ENCODE measurements around the gene SCLY.
"Not testable (repeated sequence)": the region's sequence is repeated elsewhere in the genome, so short reads cannot be mapped to it uniquely, and the experiment has no call there.

The SCLY gene

DNA sequence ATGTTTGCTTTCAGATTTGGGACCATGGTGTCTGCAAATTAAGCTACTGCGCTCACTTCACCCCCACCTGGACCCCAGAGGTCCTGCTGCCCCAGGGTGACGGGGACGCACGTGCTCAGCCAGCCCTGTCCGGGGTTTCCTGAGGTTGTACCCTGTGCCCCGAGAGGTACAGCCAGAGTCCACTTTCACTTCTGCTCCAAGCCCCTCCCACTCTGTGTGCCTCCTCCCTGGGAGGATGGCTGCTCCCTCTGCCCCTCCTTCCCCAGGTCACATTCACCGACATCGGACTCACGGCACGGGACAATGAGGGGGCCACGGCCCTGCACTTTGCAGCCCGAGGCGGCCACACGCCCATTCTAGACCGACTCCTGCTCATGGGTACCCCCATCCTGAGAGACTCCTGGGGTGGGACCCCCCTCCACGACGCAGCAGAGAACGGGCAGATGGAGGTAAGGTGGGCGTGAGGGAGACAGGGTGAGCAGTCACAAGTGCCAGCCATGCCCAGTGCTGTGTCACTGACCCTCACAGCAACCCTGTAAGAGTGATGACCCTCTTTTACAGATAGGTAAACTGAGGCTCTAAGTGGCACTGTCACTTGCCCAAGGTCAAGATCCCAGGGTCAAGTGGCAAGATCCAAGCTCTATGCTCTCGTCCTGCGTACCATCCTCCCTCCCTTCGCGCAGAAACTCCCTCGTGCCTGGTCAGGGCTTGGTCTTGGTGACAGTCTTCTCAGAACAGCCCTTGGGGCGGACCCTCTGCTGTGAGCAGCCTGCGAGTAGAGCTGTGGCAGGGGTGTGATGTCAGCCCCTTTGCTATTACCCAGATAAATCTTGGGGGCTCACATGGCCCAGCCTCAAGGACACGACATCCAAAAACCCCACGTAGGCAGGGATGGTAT lies 47.0 kb downstream of the SCLY start:
- DNase-seq (ENCODE audit: low spot score): no peak

DNA sequence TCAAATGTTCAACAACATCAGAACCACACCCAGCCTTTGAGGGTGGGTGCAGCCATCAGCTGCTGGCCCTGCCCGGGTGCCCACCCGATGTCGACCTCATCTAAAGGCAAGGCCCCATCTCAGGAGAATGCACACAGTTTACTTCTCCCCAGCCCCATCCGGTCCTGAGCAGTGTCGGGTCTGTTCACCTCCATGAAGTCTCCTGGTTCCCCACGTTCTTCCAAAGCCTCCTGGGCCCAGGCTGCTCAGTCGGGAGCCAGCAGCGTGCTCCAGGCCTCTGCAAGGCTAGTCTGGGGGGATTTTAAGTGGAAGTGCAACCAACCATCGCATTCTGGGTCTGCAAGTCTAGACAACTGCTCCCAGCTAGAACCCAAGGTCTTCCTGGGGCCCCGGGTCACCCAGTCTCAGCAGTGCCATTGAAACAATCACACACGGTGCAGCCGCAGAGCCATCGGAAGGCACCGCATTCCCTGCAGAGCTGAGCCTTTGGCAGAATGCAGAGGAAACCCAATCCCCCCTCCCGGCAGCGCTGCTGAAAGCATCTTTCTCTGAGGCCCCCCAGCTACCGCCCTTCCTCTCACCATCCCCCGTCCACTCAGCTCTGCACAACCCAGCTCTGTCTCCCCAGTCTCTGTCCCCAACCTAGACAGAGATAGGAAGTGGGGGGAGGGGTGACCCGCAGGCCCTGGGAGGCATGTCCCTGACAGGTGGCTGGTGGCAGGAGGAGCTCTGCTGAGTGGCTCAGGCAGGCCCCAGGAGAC lies 47.8 kb downstream of the SCLY start:
- peak; percentile 80 for DNase-seq (ENCODE audit: low spot score)

DNA sequence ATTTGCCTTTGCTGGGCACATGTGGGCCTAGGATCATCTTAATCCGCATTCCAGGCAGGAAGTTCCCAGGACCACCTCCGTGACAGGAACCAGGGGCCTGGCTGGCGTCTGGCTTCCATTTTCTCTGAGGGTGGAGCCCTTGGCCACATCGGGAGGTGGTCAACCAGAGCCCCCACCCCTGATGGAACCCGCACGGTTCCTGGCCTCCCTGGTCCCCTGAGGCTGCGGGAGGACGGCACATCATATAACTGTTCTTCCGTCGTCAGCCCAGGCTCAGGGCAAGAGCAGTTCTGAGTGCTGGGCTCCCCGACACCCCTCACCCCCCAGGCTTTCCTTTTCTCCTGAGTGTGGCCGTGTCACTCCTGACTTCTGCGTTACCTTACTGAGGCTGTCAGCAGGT lies 52.8 kb downstream of the SCLY start:
- no peak for DNase-seq (ENCODE audit: low spot score)

DNA sequence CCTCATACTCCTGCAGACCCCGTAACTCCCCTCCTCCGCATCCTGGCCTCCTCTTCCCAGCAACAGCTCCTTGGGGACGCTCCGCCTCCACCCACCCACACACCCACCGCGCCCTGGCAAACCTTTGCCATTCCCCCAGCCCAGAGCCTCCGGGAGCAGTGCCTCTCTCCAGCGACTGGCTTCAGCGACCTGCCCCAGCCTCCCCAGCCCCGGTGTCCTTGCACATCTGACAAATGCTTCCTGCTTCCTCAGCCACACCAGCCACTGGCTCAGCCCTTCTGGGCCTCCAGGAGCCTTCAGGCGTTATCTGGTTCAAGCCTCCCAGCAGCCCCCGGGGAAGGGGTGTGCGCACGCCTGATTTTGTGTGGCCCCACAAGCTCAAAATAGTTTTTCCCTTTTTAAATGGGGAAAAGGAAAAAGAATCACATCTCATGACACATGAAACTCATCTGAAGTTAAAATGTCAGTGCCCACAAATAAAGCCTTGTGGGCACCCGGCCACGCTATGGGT lies 53.6 kb downstream of the SCLY start:
- no peak for DNase-seq (ENCODE audit: low spot score)

DNA sequence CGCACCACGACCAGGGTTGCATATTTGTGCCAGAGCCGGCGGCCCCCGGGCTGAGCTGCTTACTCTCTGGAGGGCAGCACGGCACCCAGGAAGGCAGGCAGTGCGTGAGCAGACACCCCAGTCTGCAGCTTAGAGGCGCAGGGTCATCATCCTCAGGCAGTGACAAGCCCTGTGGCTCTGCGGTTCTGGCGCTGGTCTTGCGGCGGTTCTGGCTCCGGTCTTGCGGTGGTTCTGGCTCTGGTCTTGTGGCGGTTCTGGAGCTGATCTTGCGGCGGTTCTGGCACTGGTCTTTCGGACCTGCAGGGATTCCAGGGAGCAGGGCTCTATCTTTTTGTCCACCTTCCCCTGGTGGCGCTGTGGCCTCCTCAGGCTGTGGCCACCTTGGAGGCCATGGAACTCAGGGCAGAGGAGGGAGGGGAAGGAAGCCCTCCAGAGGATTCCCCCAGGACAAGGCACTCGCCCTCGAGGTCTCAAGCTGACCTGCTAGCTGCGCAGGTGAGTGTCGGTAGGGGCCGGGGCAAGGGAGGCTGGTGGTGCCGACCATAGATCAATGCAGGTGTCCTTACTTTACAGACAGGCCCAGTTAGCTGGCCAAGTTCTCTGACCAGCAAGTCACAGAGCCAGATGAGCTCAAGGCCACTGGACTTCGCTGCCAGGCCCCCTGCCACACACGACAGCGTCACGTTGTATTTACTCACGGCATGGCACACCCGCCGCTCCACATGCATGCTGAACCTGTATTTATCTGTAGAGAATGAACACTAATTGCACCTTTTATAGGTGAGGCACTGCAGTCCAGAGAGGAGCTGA lies 54.3 kb downstream of the SCLY start:
- no peak for DNase-seq (ENCODE audit: low spot score)

DNA sequence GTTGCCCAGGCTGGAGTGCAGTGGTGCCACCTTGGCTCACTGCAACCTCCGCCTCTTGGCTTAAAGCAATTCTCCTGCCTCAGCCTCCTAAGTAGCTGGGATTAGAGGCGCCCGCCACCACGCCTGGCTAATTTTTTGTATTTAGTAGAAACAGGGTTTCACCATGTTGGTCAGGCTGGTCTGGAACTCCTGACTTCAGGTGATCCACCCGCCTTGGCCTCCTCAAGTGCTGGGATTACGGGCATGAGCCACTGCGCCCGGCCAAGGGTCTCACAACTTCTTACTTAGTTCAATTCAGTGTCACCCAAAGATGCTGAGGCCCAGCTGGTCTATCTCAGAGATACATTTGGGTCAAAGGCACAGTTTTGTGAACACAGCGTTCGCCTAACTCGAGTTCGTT lies 54.9 kb downstream of the SCLY start:
- DNase-seq (ENCODE audit: low spot score): not testable (repeated sequence)

DNA sequence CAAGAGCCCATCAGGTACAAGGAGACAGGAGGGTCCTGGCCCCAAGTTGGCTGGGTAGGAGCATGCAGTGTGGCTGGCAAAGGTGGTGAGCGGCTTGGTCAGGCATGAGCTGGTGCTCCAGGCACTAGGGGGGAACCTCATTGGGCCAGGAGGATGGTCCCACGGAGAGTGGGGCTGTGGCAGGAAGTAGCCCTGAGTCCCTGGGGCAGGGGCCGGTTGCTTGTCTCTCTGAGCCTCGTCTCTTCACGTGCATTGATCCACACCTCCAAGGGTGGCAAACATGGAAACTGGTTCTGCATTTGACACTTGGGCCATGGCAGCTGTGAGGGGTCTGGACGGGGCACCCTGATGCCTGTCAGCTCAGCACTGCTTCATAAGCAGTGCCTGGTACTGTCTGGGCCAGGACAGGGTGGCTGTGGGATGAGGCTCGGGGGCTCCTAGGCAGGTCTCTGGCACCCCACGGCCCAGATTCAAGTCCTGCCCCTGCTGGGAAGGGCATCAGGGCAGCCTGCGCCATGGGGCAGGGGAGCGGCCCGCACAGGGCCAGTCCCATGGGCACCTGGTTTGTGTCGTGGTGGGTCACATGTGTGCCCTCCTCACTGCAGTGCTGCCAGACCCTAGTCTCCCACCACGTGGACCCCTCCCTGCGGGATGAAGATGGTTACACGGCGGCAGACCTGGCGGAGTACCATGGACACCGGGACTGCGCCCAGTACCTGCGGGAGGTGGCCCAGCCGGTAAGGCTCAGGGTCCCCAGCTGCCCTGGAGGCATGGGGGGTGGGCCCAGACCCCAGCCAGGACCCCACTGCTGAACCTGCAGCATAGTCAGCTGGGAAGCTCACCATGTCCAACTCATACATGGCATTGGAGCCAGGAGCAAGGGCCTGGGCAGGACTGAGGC lies 55.7 kb downstream of the SCLY start:
- no peak for DNase-seq (ENCODE audit: low spot score)

DNA sequence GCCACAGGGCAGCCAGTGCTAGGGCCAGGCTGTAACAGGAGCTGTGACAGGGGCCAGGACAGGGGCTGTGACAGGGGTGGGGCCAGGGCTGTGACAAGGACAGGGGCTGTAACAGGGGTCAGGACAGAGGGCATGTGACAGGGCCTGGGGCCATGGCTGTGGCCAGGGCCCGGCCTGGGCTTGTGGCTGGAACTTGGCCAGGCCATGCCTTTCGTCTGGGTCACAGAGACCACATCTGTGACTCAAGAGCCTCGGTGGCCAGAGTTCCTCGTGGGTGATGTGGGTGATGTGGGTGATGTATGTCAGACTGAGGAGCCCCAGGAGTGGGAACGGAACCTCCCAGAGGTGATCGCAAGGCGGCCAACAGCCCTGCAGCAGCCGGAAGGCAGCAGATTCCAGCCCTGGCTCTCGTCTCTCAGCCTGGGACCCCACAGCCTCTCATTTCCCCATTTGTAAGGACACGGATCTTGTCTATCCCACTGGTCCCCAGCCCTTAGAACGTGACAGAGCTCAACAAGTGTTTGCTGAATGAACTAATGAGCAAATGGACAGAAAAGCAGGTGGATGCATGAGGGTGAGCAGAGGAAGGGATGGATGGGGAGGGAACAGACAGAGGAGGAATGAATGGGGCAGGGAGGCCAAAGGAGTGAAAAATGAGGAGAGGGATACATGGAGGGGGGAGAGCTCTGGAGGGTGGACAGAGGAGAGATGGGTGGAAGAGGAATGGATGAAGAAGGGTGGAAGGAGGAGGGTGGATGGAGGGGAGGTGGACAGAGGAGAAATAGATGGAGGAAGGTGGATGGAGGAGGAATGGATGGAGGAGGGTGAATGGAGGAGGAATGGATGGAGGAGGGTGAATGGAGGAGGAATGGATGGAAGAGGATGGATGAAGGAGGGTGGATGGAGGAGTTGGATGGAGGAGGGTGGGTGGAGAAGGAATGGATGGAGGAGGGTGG lies 56.7 kb downstream of the SCLY start:
- no peak for DNase-seq (ENCODE audit: low spot score)

DNA sequence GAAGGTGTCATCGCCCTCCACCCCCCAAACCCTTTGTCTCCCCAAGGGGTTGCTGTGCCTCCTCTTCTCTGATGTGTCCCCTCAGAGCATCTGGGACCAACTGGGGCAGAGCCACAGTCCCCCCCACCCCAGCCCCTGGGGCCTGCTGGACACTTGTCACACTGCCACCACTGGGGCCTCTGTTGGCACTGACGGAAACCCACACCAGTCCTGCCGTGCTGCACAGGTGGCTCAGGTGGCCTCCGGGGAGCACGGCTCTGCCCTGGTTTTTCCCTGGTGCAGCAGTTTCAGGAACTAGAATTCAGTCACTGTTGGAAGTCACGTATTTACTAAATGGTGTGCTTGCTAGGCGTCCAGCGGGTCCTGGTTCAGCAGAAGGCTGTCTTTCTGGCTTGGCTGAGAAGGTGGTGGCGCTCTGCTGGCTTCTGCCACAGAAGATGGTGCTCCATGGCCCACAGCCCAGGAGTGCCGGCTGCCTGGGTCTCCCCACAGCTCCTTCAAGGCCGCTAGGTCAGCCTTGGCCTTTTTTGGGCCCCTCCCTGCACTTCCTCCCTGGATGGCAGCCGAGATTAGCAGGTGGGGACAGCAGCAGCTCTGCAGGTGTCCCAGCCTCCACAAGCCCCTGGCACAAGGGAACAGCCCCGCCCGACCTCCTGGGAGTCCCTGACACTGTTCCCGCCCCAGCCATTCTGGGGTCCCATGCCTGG lies 59.1 kb downstream of the SCLY start:
- DNase-seq (ENCODE audit: low spot score): no peak

DNA sequence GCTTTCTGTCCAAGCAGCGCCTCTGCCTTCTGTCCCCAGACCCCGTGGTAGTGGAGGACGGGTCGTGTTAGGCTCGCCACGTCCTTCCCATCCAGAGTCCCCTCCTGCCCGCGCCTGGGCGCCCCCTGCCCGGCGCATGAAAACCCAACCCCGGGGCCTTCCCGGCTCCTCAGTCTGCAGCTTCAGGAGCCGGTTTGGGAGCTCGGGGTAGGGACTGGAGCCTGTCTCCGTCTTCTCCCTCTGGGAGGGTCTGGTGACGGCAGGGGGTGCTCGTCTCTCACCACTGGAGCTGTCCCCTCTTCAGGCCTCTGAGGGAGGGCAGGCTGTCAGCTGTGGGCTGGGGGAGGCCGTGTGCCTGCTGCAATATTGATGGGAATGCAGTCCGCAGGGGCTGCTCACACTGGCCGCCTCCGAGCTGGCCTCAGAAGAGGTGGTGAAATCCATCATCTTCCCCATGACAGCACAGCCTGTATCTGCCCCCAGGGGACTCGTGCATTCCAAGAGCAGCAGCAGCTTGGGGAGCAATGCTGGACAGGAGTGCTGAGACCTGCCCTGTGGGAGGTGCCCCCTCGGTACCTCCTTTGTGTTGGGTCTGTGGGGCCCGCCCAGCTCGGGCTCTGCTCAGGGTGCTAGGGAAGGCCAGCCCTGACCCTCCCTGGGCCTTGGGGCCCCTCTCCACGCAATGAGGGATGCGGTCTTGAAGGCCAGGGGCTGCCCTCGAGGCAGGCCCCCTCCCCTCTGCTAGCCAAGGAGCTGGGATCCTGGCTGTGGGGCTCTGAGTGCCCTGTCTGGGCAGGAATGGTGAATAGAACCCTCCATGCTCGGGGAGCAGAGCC lies 59.9 kb downstream of the SCLY start:
- peak; percentile 76 for DNase-seq (ENCODE audit: low spot score)

DNA sequence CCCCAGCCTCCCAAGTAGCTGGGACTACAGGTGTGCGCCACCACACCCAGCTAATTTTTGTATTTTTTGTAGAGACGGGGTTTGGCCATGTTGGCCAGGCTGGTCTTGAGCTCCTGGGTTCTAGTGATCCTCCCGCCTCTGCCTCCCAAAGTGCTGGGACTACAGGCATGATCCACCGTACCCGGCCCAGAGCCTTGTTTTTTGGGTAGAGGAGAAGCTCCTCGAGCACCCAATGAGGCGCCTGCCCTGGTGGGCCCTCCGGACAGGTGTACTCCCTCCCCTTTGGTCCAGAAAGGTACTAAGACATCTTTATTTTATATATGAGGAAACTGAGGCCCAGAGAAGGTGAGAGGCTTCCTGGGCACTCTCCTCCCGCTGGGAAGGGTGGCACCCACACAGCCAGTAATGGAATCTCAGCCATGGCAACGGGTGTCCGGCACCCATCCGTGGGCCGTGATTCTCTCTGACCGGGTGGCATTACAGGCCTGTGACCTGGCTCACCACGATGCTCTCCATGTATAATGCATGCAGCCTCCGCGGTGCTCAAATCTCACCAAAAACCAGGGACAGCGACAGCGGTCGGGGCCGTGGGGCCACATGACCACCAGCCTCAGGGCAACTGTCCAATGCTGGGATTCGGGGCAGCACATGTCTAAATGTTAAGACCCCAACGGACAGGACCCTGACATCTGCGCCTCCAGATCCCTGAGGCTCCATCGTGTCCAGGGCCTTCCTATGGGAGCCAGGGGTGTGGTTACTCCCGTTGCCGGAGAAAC lies 60.9 kb downstream of the SCLY start:
- no peak for DNase-seq (ENCODE audit: low spot score)

DNA sequence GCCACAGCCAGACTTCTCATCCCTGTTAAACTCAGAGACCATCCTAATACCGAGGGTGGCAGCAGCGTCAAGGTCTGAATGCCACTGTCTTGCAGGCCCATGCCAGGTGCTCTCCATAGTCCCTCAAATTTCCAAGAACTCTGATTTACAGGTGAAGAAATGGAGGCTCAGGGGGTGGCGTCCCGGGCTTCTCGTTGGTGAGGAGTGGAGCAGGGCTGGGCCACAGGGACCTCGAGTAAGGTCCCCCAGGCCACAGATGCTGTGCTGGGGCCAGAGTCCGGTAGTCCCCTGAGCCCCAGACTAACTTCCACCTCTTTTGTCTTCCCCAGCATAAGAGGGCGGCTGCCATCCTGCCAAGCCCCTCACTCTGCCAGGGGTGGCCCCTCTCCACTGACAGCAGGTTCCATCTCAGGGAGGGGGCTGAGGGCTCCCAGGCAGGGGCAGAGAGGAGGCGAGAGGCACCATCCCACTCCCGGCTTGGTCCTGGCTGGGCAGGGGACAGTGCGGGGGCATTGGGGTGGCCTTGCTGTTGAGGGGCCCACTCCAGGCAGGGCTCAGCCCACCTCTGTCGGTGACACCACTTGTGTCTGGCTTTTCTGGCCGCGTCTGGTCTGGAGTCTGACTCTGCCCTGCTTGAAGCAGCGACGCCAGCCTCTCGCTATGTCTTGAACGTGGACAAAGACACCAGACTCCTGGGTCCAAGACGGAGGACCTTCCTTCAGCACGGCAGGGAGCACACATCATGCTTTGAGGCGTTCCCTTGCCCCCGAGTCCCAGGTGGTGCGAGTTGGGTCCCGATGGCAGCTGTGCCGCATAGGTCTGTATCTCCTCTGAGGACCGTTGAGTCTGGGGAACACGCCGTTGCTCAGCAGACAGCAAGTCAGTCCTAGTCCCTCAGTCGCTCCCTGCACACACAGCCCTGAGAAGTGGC lies 61.8 kb downstream of the SCLY start:
- DNase-seq (ENCODE audit: low spot score): no peak

DNA sequence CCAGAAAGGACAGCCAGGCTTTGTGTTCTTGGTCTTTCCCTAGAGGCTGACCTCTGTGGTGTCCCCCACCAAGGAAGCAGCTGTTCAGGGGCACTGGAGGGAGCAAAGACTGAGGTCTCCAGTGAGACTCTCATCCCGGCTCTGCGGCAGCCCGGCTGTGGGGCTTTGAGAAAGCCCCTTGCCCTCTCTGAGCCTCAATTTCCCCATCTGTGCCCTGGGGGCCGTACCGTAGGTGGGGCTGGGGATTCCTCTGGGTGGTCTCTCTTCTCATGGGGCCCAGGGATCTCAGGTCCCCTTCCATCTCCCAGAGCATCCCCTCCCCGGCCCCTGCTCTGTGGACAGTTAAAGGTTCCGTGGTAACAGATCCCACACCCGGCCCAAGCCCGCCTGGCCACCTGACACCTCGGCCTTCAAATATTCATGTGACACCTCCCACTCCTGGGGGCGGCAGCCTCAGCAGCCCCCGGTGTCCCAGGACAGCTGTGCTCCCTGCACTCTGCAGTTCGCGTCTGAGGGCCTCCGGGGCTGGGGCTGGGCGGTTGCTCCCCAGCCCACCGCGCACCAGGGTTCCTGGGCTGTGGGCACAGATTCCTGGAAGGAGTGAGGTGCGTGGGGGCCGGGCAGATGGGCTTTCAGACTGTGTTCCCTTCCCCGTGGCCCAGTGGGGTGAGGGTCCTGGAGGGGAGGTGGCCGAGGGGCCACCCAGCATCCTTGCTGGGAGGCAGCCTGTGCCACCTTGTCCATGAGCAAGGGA lies 62.6 kb downstream of the SCLY start:
- DNase-seq (ENCODE audit: low spot score): no peak

DNA sequence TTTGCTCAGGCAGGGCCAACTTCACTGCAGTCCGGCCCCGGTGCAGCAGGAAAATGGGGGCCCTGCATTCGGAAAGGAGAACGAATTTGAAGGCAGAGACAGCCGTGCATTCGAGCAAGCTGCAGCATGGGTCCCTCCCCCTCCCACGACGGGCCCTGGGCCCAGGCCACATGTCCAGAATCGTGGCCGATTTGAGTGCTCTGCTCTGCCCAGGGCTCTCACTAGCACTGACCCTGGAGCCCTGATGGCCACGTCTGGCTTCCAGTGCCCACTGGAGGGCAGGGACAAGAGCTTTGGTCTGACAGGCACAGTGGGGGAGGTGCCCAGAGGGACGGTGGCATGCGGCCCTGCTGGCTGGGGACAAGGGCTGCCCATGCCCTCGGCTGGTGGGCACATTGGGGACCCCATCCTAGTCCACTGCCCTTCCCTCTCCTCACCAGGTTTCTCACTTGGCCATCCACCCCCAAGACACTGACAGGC lies 63.2 kb downstream of the SCLY start:
- no peak for DNase-seq (ENCODE audit: low spot score)

DNA sequence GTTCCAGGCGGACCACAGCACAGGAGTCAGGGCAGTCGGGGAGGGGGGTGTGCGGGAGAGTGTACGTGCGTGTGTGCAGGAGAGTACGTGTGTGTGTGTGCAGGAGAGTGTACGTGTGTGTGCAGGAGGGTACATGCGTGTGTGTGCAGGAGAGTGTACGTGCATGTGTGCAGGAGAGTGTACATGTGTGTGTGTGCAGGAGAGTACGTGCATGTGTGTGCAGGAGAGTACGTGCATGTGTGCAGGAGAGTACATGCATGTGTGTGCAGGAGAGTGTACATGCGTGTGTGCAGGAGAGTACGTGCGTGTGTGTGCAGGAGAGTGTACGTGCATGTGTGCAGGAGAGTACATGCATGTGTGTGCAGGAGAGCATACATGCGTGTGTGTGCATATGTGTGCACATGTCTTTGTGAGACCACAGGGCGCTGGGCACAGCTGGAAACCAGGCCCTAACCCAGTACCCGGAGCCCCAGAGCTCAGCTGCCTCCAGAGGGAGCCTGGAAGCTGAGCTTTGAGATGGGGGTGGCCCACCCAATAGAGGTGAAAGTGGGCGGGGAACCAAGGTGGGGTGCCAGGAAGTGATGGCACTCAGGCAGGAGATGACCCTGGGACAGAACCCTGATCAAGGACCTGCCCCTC lies 63.8 kb downstream of the SCLY start:
- no peak for DNase-seq (ENCODE audit: low spot score)

All from SK-N-DZ (cell line).